Esophagus (tissue), 2 donors: ENCODE measurements around the gene DNER. TPM values are rescaled to one million over a fixed set of nuclear protein-coding genes. Genes with fewer than 3 reads are reported as not detected.

ENCODE experiments used
- H3K27ac ChIP-seq, 2 donors: one replicate each; pipeline ENCODE4 v1.5.1; 2013; ENCODE audit warnings: low read depth in 2 of 2, mild to moderate bottlenecking in 2 of 2, inconsistent platforms in 1 of 2, low read length in 1 of 2, moderate library complexity in 1 of 2
- H3K27me3 ChIP-seq, 2 donors: one replicate each; pipeline ENCODE4 v1.6.1; 2013; ENCODE audit warnings: low read length in 2 of 2, control low read depth in 1 of 2, mild to moderate bottlenecking in 1 of 2; ENCODE audit not compliant: insufficient read depth in 2 of 2, control insufficient read depth in 1 of 2
- H3K36me3 ChIP-seq, 2 donors: one replicate each; pipeline ENCODE4 v1.6.1; 2013; ENCODE audit warnings: low read length in 1 of 2; ENCODE audit not compliant: control insufficient read depth in 2 of 2, insufficient read depth in 2 of 2
- H3K4me1 ChIP-seq, 2 donors: one replicate each; pipeline ENCODE4 v1.6.1; 2013; ENCODE audit warnings: low read length in 1 of 2; ENCODE audit not compliant: control insufficient read depth in 2 of 2, insufficient read depth in 2 of 2
- H3K4me3 ChIP-seq, 2 donors: one replicate each; pipeline ENCODE4 v1.5.1; 2013; ENCODE audit warnings: low read length in 2 of 2, mild to moderate bottlenecking in 2 of 2, low read depth in 1 of 2, moderate library complexity in 1 of 2
- H3K9me3 ChIP-seq, 2 donors: one replicate each; pipeline ENCODE4 v1.6.1; 2013; ENCODE audit warnings: mild to moderate bottlenecking in 2 of 2, low read depth in 1 of 2, low read length in 1 of 2, moderate library complexity in 1 of 2; ENCODE audit not compliant: control insufficient read depth in 2 of 2, insufficient read depth in 1 of 2
- WGBS, 2 donors: extraction: QIAGEN DNeasy Blood & Tissue Kit; methylation state at CpG; one replicate each; pipeline ENCODE4 v1.1.7; 2013; 5-methylcytosine and 5-hydroxymethylcytosine counted together
- polyA plus RNA-seq, 2 donors: library from polyadenylated mRNA; stranded (reverse); fragments of 200-250 nt; gene quantifications; one replicate each; pipeline ENCODE4 v1.2.3, GENCODE V29; 2013
- donor health status: healthy with polysubstance abuse.
- donor health status: Bipolar disorder and iron deficiency.

DNER gene
- polyA plus RNA-seq, 2 donors, result 0.24 to 0.29 TPM

GRCh38 chr2:229586746-229587705 is 127.3 kb downstream of the DNER start:
- H3K27ac ChIP-seq, result no peak overlapping the region
- 25 to 29% methylated on average over 20 of the region's 20 CpGs for WGBS, 2 donors

GRCh38 chr2:229586012-229586411 is 128.3 kb downstream of the DNER start:
- Histone ChIP-seq H3K36me3 (no peaks in the 10 kb centered on the region), H3K27me3 (no peaks in the 10 kb centered on the region), H3K27ac (no peak overlapping the region), H3K4me1 (no peaks in the 10 kb centered on the region), H3K4me3 (no peak overlapping the region), H3K9me3 (no peaks in the 10 kb centered on the region)
- WGBS, 2 donors, result 59 to 76% methylated on average over 7 of the region's 7 CpGs

More at GRCh38 chr2:229586746-229587705, 127.3 kb downstream of the DNER start:
- Histone ChIP-seq H3K9me3 (no peaks in the 10 kb centered on the region), H3K4me1 (no peaks in the 10 kb centered on the region), H3K27me3 (no peaks in the 10 kb centered on the region), H3K4me3 (no peak overlapping the region), H3K36me3 (no peaks in the 10 kb centered on the region)

- Histone ChIP-seq H3K9me3 (no peaks in the 10 kb centered on the region), H3K27ac (no peak overlapping the region), H3K4me3 (no peak overlapping the region), H3K27me3 (no peaks in the 10 kb centered on the region), H3K4me1 (no peaks in the 10 kb centered on the region), H3K36me3 (no peaks in the 10 kb centered on the region)
- WGBS, 2 donors, result 80 to 81% methylated on average over 7 of the region's 7 CpGs
Measured at GRCh38 chr2:229582151-229582550, 132.2 kb downstream of the DNER start.

GRCh38 chr2:229578052-229578846 is 136.1 kb downstream of the DNER start:
- WGBS, 2 donors, result 54 to 60% methylated on average over 8 of the region's 8 CpGs
- H3K4me3 ChIP-seq, result no peak overlapping the region
- H3K9me3 ChIP-seq, result no peaks in the 10 kb centered on the region
- H3K36me3 ChIP-seq, result no peaks in the 10 kb centered on the region
- no peak overlapping the region for H3K27ac ChIP-seq
- no peaks in the 10 kb centered on the region for H3K4me1 ChIP-seq
- H3K27me3 ChIP-seq, result peaks cover 0 to 5% of the 10 kb centered on the region in 2 donors

- Histone ChIP-seq H3K27me3 (peaks cover 0 to 5% of the 10 kb centered on the region in 2 donors), H3K27ac (no peak overlapping the region), H3K4me3 (no peak overlapping the region), H3K36me3 (no peaks in the 10 kb centered on the region), H3K4me1 (no peaks in the 10 kb centered on the region), H3K9me3 (no peaks in the 10 kb centered on the region)
- WGBS, 2 donors, result 86 to 89% methylated on average over 4 of the region's 4 CpGs
Measured at GRCh38 chr2:229575569-229576315, 138.6 kb downstream of the DNER start.

GRCh38 chr2:229572507-229573271 is 141.7 kb downstream of the DNER start:
- H3K9me3 ChIP-seq, result no peaks in the 10 kb centered on the region
- H3K27ac ChIP-seq, result no peak overlapping the region
- H3K36me3 ChIP-seq, result no peaks in the 10 kb centered on the region
- H3K27me3 ChIP-seq, result peaks cover 0 to 5% of the 10 kb centered on the region in 2 donors
- no peak overlapping the region for H3K4me3 ChIP-seq
- H3K4me1 ChIP-seq, result no peaks in the 10 kb centered on the region
- WGBS, 2 donors, result 50 to 60% methylated on average over 5 of the region's 5 CpGs

GRCh38 chr2:229571243-229571642 is 143.1 kb downstream of the DNER start:
- H3K9me3 ChIP-seq, result no peaks in the 10 kb centered on the region
- H3K4me1 ChIP-seq, result no peaks in the 10 kb centered on the region
- no peaks in the 10 kb centered on the region for H3K36me3 ChIP-seq
- 77 to 85% methylated on average over 7 of the region's 7 CpGs for whole genome bisulfite sequencing, 2 donors
- no peak overlapping the region for H3K27ac ChIP-seq
- H3K27me3 ChIP-seq, result no peaks in the 10 kb centered on the region
- H3K4me3 ChIP-seq, result no peak overlapping the region

- Histone ChIP-seq H3K4me3 (no peak overlapping the region), H3K36me3 (no peaks in the 10 kb centered on the region), H3K27me3 (no peaks in the 10 kb centered on the region), H3K9me3 (peaks cover 0 to 6% of the 10 kb centered on the region in 2 donors), H3K4me1 (peaks cover 0 to 4% of the 10 kb centered on the region in 2 donors), H3K27ac (no peak overlapping the region)
- WGBS, 2 donors, result 81 to 96% methylated on average over 2 of the region's 2 CpGs
Measured at GRCh38 chr2:229566370-229566769, 148.0 kb downstream of the DNER start.
